Epidermal melanocyte (primary cell): ENCODE measurements around the gene OTULINL.
"Not testable (repeated sequence)": the region's sequence is repeated elsewhere in the genome, so short reads cannot be mapped to it uniquely, and the experiment has no call there.

Experiments used
- DNase-seq: peaks from one replicate; pipeline ENCODE4 v3.0.0; 2011; ENCODE audit warnings: low spot score; ENCODE audit not compliant: insufficient read length

Gene OTULINL

DNA sequence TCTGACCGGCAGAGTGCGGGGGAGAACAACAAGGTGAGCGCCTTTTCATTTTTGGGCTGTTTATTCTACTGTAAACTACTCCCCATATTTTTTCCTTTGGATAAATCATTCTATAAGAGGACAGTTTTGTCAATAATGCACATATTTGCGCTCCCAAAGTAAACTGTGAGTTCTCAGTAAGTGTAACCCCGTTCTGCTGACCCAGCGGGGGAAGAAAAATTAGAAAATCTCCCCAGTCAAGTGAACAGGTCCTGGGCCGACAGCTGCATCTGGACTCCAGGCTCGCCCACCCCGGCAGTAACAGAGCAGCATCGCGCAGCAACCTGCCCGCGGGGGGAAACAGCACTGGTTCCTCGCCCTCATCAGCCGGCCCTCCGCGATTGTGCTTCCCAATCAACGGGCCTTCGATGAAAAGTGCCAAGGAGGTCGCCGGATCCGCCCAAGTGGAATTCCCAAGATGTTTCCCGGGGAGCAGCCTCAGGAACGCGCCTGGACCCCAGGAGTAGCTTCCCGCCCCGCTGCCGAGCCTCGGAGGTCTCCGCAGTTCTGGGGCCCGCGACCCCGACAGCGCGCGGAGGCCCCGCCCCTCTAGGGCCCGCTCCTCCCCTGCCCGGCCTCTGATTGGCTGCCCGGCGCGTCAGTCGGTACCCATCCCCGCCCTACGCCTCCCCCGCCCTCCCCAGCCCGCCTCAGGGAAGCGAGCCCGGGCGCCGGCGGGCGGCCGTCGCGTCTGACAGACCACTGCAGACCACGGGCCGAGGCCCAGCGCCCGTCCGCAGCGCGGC is at the start of gene OTULINL:
Gene OTULINL, plus strand, starts transcription at position 687 of the 785 bp plus-strand sequence. CDS start 103 bp downstream, outside the sequence.
- peak; percentile 48 for DNase-seq

DNA sequence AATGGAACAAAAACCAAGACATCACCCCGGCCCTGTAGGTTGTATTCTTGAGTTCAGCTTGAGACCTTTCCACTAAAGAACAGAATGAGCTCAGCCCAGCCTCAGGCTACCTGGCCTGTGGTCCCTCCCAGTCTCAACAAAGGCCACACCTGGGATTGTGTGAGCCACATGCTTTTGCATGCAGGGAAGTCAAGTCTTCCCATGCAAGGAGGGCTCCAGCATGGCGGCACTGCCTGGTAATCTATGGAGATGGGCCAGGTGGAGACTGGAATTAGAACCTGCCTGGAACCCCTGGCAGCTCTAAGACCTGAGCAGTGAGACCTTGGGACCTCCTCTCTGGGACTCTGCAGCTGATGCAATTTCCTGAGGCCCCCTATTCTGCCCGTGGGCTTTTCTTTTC is 49.4 kb upstream of the OTULINL start:
- no peak for DNase-seq

DNA sequence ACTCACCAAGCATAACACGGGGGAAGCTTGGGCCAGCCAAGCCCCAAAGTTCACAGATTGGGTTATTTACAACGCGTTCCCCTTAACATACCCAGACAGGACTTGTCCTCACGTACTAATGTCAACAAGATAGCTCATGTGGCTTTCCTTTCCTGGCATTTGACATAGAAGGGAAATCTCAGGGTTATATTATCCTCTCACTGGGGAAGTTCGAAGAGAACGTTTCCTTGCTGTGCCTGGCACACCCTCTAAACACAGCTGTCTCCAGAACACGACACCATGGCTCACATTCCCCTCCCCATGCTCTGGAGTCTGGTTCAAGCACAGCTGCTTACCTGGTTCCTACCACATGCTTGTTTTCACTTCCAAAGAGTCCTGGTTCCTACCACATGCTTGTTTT is 46.8 kb upstream of the OTULINL start:
- no peak for DNase-seq

DNA sequence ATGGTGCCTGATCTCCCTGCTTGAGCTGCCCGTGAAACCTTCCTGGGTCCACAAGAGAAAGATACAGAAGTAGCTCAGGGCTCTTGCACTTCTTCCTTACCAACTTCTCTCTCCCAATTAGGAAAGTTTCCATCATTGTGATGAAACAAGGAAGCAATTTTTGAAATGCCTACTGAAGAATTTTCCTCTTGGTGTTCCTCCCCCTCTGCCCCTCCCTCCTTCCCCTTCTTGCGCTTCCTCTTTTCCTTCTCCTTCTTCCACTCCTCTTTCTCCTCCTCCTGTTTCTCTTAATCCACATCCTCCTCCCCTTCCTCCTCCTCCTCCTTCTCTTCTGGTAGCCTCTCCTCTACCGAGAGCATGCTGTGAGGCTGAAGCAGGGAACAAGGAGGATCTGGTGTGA is 36.3 kb upstream of the OTULINL start:
- no peak for DNase-seq

DNA sequence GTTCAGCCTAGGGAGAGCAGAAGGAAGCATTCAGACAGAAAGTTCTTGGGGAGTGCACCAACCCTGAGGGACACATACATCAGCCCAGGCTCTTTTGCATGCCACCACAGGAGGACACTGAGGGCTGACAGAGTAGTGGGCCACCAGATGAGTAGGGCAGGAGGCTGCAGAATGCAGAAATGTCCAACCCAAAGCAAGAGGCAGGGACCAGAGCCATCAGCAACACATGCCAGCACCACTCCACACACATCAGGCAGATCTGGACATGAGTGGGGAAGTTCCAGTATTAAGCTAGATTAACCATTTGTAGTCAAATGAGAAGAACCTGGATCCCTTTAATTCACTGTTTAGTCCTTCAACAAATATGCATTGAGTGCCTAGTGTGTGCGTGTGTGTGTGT is 35.7 kb upstream of the OTULINL start:
- DNase-seq: no peak

DNA sequence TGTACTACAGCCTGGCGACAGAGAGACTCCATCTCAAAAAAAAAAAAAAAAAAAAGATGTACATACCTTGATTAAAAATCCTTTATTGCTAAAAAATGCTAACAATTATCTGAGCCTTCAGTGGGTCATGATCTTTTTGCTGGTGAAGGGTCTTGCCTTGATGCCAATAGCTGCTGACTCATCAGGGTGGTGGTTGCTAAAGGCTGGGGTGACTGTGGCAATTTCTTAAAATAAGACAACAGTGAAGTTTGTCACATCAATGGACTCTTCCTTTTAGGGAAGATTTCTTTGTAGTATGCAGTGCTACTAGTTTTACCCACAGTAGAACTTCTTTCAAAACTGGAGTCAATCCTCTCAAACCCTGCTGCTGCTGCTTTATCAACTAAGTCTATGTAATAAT is 33.9 kb upstream of the OTULINL start:
- DNase-seq: no peak

DNA sequence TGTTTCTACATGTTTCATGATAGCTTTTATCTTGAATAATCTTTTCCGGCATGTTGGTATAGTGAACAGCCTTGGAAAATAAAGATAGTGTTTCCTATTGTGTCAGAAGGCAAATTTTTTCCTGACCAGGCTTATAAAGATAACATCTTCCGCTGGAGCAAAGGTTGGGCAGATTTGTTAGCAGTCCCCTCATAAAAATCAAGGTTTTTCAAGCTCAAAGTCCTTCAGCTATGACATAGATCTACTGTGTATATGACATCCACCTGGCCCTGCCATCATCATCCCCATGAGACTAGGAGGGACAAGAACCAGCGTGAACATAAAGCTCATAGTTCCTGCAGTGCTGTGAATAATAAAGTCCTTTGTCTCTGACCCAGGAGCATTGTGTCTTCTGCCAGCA is 30.4 kb upstream of the OTULINL start:
- no peak for DNase-seq

DNA sequence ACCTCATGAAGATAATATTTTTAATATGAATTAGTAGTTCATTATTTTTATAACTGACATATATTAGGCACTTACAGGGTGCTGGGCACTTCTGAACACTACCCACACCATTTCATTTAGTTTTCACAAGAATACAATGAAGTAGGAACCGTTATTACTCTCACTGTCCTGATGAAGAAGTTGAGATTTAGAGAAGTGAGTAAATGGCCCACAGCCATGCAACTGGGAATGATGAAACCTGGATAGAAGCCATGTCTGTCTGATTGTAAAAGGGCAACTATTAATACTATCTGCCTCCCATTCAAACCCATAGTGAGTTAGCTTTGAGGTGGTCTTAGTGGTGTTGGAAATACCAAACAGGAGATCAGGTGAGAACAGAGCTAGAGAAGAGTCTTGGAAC is 29.6 kb upstream of the OTULINL start:
- DNase-seq: no peak

DNA sequence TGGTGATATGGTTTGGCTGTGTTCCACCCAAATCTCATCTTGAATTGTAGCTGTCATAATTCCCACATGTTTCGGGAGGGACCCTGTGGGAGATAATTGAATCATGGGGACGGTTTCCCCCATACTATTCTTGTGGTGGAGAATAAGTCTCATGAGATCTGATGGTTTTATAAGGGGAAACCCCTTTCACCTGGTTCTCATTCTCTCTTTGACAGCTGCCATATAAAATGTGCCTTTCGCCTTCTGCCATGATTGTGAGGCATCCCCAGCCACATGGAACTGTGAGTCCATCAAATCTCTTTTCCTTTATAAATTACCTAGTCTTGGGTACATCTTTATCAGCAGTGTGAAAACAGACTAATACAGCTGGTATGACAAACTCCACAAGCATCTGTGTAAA is 27.3 kb upstream of the OTULINL start:
- not testable (repeated sequence) for DNase-seq

DNA sequence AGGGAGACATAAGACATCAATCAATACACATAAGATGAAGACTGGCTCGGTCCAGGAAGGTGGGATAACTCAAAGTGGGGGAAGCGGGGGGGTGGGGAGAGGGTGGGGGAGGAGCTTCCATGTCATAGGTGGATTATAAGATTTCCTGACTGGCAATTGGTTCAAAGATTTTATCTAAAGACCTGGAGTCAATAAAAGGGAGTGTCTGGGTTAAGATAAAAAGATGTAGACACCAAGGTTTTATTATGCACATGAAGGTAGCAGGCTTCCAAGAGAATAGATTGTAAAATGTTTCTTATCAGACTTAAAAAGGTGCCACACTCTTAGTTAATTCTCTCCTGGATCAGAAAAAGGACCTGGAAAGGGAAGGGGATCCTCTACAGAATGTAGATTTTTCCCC is 25.6 kb upstream of the OTULINL start:
- DNase-seq: no peak

DNA sequence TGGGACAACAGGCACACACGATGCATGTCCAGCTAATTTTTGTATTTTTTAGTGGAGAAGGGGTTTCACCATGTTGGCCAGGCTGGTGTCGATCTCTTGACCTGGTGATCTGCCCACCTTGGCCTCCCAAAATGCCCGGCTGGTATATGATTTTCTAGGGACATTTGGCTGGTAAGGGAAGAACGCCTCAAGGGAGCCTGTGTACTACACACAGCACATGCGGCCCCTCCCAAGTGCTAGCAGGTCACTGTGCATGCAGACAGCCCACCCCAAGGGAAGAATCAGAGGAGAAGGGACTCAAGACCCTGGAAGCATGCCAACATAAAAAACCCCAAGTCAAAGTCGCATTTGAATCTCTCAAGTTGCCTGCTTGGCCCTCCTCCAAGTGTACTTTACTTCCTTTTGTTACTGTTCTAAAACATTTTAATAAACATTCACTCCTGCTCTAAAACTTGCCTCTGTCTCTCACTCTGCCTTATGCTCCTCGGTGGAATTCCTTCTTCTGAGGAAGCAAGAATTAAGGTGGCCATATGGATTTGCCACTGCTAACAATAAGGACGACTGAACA is 24.3 kb upstream of the OTULINL start:
- DNase-seq: no peak

DNA sequence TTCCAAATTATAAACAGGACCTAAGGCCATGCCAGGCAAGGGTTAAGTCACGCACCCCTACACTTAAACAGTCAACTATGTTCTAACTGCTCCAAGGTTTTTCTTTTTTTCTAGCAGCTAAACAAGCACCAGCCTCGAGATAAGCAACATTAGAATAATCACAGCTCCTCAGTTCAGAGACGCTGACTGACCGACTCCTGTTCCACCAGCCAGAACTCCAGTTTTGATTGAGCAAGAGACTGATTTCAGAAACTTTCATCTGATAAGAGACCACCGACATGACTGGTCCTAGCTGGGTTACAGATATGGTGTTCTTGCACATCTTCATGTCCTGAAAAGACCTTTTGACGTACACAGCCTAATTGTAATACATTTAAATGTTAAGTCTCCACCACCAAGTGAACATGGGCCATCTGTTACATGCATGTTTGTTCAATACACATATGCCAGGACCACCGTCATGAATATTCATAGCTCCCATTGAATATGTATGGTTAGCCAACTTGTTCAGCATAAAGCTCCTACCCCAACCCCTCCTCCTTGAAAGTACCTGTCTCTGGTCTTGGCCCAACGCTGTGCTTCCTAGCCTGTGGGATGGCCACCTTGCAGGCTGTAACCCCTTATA is 23.7 kb upstream of the OTULINL start:
- no peak for DNase-seq

DNA sequence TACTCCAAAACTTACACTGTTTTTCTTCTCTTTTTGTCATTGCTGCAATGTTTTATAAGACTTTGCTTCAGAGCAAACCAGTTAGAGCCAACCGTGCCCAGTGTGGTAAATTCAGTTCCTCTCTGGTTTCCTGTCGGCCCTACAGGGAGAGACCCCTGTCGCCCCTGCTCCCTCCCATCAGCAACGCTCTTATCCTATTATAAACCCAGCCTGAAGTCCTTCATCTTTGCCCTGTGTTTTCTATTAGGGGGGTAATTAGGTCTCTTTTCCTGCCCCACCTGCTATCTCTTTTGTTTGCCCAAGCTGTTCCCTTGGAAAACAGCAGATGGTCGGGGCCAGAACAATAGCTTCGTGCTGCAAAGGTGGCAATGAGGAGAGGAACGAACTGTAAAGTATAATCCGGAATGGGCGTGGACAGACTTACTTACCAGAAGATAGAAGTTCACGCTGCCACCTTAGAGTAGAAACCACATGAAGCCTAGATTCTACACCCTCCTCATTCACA is 21.4 kb upstream of the OTULINL start:
- no peak for DNase-seq

DNA sequence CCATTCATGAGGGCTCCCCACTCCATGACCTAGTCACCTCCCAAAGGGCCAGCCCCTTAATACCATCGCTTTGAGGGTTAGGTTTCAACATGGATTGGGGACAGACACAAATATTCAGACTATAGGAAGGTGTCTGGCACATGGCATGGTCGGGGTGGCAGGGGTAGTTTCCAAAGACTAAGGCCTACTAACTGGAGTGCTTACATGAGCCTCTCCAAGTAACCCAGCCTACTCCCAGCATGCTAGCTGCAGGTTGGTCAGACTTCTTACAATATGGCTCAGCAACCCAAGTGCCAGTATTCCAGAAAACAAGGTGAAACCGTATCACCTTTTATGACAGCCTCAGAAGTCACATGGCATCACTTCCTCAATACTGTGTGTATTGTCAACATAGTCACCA is 19.9 kb upstream of the OTULINL start:
- DNase-seq: no peak

DNA sequence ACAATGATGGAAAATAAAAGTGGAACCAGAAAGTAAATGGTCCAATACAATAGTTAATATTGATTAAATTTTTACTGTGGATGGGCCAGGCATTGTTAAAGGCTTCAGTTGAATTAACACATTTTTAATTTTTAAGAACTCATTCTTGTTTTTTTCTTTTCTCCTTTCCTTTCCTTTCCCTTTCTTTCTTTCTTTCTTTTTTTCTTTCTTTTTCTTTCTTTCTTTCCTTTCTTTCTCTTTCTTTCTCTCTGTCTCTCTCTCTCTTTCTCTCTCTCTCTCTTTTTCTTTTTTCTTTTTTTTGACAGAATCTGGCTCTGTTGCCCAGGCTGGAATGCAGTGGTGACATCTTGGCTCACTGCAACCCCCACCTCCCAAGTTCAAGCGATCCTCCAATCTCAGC is 13.3 kb upstream of the OTULINL start:
- DNase-seq: no peak

DNA sequence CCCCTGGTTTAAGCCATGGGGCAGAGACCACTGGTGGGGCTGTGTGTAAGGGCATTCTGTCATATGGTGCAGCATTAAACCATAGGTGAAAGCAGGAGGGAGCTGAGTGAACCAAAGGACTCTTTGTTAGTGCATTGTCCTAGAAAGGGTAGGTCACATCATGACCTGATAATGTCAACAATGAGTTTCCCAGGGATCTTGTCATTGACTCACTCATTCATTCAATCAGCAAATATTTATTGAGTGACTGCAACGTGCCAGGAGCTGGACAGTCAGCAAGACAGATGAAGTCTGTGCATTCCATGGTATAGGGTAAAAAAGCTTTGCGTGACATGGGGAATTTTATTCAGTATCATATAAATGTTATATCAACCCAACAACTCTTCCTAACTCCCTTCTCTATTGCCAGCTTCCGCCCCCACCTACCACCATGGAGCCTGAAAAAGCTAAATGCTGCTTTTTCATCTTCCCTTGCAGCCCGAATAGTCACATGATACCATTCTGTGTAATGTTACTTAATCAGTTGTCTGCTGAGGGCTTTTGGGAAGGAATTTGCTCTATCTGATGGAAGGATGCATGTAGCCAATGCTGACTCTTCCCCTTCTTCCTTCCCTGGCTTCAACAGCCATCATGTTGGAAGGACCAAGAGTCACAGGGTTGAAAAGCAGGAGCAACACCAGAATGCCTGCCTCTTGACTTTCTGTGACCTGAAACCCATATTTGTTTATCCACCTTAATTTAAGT is 11.5 kb upstream of the OTULINL start:
- no peak for DNase-seq

DNA sequence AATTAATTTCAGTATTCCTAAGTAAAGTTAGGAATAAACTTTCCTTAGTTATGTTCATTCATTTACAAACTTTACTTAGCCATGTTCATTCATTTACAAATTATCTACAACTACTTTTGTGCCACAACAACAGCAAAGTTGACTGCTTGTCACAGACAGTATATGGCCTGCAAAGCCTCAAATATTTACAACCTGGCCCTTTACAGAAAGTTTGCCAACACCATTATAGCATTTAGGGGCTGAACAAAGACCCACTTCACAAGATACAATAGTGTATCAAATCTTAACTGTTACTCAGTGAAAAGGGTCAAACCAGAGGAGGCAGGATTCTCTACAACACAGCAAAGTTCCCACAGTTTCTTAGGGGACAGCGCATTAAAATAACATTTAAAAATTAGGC is 9.7 kb upstream of the OTULINL start:
- no peak for DNase-seq

DNA sequence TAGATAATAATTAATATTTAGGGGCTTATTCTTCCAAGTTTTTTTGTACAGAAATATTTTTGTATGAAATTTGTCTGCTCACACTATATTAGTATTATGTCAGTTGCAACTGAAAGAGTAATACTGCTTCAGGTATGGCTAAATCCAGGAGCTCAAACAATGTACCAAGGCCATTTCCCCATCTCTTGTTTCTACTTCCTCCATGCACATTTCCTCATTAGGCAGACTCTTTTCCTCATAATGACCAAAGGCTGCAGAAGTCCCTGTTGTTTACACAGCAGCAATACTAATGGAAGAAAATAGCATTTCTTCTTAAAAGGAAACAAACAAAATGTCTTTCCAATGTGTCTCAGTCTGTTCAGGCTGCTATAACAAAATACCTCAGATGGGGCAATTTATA is 9.2 kb upstream of the OTULINL start:
- DNase-seq: no peak

DNA sequence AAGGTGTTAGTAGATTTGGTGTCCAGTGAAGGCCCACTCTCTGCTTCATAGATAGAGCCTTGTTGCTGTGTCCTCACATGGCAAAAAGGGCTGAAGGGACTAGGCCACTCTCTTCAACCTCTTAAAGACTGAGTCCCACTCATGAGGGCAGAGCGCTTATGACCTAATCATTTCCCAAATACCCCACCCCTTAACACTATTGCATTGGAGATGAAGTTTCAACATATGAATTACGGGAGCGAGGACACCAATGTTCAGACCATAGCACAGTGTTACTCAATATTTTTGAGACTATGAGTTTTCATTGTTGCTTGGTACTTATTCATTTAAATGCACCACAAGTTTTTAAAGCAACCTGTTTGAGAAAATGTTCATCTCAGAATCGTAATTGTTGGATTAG is 8.8 kb upstream of the OTULINL start:
- DNase-seq: no peak

DNA sequence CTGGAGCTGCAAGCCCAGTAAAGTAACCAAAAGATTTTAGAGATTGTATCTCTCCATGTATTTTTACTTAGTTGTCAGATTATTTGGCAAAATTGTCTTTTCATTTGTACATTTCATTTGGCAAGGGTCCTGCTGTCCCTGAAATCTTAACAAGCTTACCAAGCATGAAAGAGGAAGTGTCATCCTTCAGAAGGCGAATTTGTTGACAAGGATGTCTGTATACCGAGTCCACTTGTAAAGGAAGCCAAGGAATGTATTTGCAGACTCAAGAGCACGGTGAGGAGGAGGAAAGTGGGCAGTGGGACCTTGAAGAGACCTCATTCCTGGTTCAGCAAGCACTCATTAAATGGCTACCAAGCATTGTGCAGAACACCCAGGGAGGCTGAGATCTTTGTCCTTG is 7.5 kb upstream of the OTULINL start:
- no peak for DNase-seq

DNA sequence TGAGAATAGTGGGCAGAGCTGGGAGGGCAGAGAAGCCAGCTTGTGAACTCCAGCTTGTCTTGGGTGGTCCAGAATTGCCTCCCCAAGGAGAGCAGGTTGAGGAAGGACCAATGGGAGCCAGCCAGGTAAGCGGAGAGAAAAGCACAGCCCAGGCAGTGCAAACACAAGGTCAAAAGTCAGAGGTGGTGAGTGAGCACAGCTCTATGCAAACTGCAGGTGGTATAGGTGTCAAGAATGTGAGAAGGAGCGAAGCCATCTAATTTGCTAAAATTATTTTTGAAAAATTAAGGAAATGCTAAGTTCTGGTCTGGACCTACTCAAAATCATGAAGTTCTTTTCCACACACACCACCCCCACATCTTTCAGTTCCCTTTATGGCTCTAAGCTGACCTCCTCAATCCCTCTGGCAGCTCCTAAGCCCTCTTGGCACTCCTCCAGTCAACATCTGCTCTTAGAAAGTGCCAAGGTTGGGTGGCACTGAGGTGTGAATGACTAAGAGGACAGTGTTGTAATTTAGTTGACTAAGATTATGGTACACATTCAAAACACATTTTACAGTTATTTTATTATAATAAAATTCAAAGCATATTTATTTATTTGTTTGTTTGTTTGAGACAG is 6.6 kb upstream of the OTULINL start:
- DNase-seq: no peak

DNA sequence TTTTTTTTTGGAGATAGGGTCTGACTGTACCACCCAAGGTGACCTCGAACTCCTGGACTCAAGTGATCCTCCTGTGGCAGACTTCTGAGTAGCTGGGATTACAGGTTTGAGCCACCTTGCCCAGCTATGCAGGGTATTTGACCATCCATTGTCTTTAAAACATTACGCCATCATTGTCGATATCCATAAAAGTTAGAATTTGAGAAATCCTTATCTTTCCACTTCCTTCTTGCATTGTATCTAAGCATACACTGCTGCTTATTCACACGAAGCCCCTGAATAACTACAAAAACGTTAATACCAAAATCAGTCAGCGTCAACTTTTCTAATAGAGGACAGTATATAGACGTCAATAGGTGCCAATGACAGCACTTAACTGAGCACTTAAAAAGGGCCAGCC is 5.4 kb upstream of the OTULINL start:
- no peak for DNase-seq
